HG02943 (cell line): Measurements from ENCODE around the gene LORICRIN.

Source experiments
- ATAC-seq: cut with Tn5 transposase; IDR thresholded peaks from one replicate; pipeline ENCODE4 v1.9.1; 2021; ENCODE audit warnings: mild to moderate bottlenecking, low read depth, moderate library complexity; ENCODE audit not compliant: unreplicated experiment

The LORICRIN gene

GRCh38 chr1:153293851-153294250 lies 34.4 kb downstream of the LORICRIN start:
- ATAC-seq: no peak

DNA sequence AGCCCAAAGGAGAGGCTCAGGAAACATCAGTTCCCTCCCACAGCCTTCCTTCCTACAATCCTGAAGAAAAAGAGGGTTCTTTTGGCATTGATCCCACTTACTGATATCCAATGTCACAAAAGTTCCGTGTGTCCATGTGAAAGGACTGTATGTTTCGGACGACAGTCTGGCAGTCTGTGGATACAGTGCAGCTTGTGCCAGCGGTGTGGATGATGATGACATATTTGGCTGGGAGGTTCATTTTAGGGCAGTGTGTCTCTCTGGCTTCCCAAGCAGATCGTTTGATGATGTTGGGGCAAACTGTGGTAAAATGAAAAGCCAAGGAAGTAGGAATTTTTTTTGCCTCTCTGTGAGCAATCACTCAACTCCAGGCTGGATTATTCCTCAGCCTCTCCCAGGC lies 42.8 kb downstream of the LORICRIN start:
- no peak for ATAC-seq

- ATAC-seq: no peak
Observed at GRCh38 chr1:153305682-153306081, 46.2 kb downstream of the LORICRIN start.

- no peak for ATAC-seq
Observed at GRCh38 chr1:153306303-153307220, 47.1 kb downstream of the LORICRIN start.

- ATAC-seq: no peak
Observed at GRCh38 chr1:153307221-153307600, 47.7 kb downstream of the LORICRIN start.

- ATAC-seq: no peak
Observed at GRCh38 chr1:153308540-153308939, 49.1 kb downstream of the LORICRIN start.

GRCh38 chr1:153309441-153309840 lies 50.0 kb downstream of the LORICRIN start:
- ATAC-seq: no peak

DNA sequence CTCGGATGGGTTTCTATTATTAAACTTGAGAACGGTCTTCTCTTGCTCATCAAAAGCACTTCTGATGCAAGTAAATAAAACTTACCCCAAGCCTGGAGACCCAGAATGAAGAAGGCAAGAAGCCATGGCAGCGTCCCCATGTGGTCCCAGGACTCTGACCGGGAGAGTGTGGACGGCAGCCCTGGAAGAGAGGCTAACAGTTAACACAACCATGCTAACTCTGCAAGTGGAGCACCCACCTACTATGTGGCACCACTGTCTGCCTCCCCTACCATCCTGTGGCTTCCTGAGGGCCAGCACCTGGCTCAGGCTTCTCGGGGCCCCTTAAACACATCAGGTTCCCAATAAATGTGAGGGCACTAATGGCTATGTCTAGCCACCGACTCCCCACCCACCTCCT lies 51.0 kb downstream of the LORICRIN start:
- ATAC-seq: no peak
